ENCODE data around the gene GORASP2. TPM values are rescaled to one million over a fixed set of nuclear protein-coding genes. Genes with fewer than 3 reads are reported as not detected.

GORASP2 gene
- polyA plus RNA-seq, 1 experiment: 222 TPM

DNA sequence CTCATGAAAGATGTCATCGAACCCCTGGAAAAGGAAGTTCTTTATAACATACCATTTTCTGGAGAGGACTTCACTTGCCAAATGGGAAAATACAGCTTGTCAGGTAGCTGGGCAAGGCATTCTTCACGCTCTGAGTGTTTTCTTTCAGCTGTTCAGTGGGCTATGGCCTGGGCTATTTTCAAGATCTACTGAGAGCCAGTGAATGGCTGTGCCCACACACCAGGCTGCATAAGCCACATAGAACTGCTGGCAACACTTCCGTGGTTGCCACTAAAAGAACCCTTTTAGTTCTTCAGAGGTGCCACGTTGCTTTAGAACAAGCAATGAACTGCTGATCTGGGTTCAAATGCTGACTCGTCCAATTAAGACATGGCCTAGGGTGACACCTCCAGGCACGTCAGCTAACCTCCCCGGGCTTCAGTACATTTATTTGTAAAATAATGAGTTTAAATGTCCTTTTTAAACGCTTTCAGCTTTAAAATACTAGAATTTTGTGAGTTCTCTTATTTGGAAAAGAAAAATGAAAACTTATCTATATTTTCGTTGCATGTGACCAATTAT is 36.6 kb upstream of the GORASP2 start:
- no peak overlapping the region for H3K4me3 ChIP-seq (ENCODE audit: low read depth, low read length)
- ChIA-PET CTCF (no interaction called here), POLR2A (no interaction called here)
- H3K9me3 ChIP-seq (ENCODE audit: control insufficient read depth, insufficient read depth, low read length): no peaks in the 10 kb centered on the region
- peaks cover 5% of the 10 kb centered on the region for H3K27me3 ChIP-seq (ENCODE audit: control insufficient read depth, insufficient read depth, low read length)
- no peak overlapping the region for H3K27ac ChIP-seq (ENCODE audit: low read depth, low read length)
- DNase-seq (ENCODE audit: low read depth, low spot score): no peak
- TF ChIP-seq, protein P1, sequence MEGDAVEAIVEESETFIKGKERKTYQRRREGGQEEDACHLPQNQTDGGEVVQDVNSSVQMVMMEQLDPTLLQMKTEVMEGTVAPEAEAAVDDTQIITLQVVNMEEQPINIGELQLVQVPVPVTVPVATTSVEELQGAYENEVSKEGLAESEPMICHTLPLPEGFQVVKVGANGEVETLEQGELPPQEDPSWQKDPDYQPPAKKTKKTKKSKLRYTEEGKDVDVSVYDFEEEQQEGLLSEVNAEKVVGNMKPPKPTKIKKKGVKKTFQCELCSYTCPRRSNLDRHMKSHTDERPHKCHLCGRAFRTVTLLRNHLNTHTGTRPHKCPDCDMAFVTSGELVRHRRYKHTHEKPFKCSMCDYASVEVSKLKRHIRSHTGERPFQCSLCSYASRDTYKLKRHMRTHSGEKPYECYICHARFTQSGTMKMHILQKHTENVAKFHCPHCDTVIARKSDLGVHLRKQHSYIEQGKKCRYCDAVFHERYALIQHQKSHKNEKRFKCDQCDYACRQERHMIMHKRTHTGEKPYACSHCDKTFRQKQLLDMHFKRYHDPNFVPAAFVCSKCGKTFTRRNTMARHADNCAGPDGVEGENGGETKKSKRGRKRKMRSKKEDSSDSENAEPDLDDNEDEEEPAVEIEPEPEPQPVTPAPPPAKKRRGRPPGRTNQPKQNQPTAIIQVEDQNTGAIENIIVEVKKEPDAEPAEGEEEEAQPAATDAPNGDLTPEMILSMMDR (IDR thresholded peaks at IDR 0.05; ENCODE audit: low read depth, low read length): no peak

DNA sequence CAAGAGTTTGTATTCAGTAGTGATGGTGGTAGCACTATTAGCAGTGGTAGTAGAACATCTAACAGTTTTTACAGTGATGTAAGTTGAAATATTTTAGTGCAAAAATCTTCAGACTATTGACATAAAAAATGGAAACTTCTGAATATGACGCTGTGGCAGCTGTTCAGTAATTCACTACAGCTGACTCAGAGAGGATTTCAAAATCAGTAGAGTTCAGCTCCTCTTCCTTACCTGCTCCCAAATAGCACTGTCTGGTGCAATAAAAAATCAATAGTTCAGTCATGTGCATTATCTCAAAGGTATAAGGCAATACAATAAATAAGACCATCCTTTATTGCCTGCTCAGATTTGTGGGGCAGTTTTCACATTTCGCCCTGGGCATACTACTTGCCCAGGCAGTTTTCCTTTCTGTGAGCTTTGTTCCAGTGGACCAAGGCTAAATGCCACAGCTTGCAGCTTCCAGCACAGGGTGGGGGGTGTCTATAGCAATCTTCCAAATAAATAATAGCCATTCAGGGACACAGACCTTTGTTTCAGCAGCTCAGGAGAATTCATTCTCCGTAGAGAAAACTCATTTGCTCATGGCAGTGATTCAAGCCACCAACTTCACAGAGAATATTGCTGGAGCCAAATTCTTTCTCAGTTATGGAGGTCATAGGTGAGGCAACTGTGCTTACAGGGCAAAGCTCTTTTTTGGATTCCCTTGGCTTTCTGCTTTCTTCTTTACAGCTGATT is 33.9 kb upstream of the GORASP2 start:
- ChIA-PET CTCF (no interaction called here), POLR2A (interaction anchor here (0.6 to 1.2 kb wide), 2 partner anchors 13 to 33 kb away, joined by 3 read pairs; no protein-coding TSS in a partner anchor)
- Histone ChIP-seq H3K27me3 (ENCODE audit: control insufficient read depth, insufficient read depth, low read length) (peaks cover 5% of the 10 kb centered on the region), H3K4me3 (ENCODE audit: low read depth, low read length) (no peak overlapping the region), H3K9me3 (ENCODE audit: control insufficient read depth, insufficient read depth, low read length) (no peaks in the 10 kb centered on the region), H3K27ac (ENCODE audit: low read depth, low read length) (no peak overlapping the region)
- no peak for DNase-seq (ENCODE audit: low read depth, low spot score)
- TF ChIP-seq, protein P1 (IDR thresholded peaks at IDR 0.05; ENCODE audit: low read depth, low read length): no peak

DNA sequence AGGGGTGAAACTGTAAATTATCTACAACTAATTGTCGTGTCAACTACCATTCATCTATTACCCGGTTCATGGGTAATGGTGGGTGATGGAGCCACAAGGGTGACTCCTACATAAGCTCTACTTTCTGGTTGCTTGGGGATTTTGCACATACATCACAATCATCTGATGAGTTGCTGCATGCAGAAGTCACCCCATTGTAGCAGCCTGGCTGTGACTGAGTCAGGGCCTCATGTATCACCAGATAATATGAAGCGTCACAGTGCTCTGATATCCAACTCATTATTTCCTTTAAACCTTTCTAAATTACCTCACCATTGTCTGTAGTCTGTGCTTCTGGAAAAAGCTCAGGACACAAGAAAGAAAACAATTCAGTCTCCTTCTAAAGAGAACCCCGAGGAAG is 32.4 kb upstream of the GORASP2 start:
- TF ChIP-seq, protein P1 (IDR thresholded peaks at IDR 0.05; ENCODE audit: low read depth, low read length): no peak
- no peak overlapping the region for H3K27ac ChIP-seq (ENCODE audit: low read depth, low read length)
- DNase-seq (ENCODE audit: low read depth, low spot score): no peak
- ChIA-PET CTCF (interaction anchor here (1.5 kb wide), 1 partner anchor 32 kb away, joined by 6 read pairs; the partner anchor contains the start of gene GORASP2), POLR2A (no interaction called here)
- H3K27me3 ChIP-seq (ENCODE audit: control insufficient read depth, insufficient read depth, low read length): peaks cover 5% of the 10 kb centered on the region
- no peaks in the 10 kb centered on the region for H3K9me3 ChIP-seq (ENCODE audit: control insufficient read depth, insufficient read depth, low read length)
- no peak overlapping the region for H3K4me3 ChIP-seq (ENCODE audit: low read depth, low read length)

DNA sequence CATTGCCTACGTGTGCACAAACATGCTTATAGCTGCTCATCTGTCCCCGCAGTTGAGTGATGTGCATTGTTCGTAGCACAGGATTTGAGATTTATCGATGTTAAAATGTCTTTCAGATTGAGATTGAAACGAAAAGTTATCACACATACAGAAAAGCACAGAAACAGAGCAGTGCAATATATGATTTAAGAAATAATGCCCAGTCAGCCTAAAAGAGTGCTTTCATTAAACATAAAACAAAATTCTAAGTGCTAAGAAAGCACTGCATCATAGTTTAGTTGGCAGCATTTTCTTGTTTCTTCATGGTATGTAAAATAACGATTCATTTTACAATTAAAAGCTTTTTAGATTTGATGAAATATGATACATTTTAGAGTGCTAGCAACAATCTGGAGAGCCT is 31.9 kb upstream of the GORASP2 start:
- Histone ChIP-seq H3K9me3 (ENCODE audit: control insufficient read depth, insufficient read depth, low read length) (no peaks in the 10 kb centered on the region), H3K27ac (ENCODE audit: low read depth, low read length) (no peak overlapping the region), H3K4me3 (ENCODE audit: low read depth, low read length) (no peak overlapping the region), H3K27me3 (ENCODE audit: control insufficient read depth, insufficient read depth, low read length) (peaks cover 5% of the 10 kb centered on the region)
- no peak for DNase-seq (ENCODE audit: low read depth, low spot score)
- ChIA-PET CTCF (interaction anchor here (1.5 kb wide), 1 partner anchor 32 kb away, joined by 6 read pairs; the partner anchor contains the start of gene GORASP2), POLR2A (no interaction called here)
- TF ChIP-seq, protein P1 (IDR thresholded peaks at IDR 0.05; ENCODE audit: low read depth, low read length): no peak

DNA sequence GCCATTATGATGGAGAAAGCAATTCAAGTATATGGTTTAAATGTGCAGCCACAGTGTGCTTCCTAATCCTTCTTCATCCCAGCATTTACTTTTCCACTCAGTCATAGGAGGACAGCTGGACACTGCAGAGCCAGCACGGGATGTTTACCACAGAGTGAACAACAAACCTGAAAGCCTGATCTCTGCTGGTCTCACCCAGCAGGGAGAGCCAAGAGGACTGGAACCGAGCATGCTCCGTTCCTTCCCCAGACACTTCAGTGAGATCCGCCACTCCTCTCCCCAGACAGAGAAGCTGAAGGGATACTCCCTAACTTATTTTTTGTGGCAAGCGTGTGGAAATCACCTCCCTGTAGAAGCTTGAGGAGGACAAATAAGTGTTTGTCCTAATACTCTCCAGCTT is 23.2 kb upstream of the GORASP2 start:
- Histone ChIP-seq H3K4me3 (ENCODE audit: low read depth, low read length) (no peak overlapping the region), H3K9me3 (ENCODE audit: control insufficient read depth, insufficient read depth, low read length) (no peaks in the 10 kb centered on the region; the same call in 1 of the 2 replicates), H3K27me3 (ENCODE audit: control insufficient read depth, insufficient read depth, low read length) (no peaks in the 10 kb centered on the region), H3K27ac (ENCODE audit: low read depth, low read length) (no peak overlapping the region)
- DNase-seq (ENCODE audit: low read depth, low spot score): no peak
- ChIA-PET CTCF (interaction anchor here (2.0 kb wide), 1 partner anchor 32 kb away, joined by 6 read pairs; no protein-coding TSS in a partner anchor), POLR2A (no interaction called here)
- TF ChIP-seq, protein P1 (IDR thresholded peaks at IDR 0.05; ENCODE audit: low read depth, low read length): no peak
